SK-N-DZ (cell line): Measurements from ENCODE around the gene KCNJ1.

Experiments
- DNase-seq: peaks from one replicate; pipeline ENCODE4 v3.0.0-alpha.2; 2015; ENCODE audit warnings: low spot score

The KCNJ1 gene

DNA sequence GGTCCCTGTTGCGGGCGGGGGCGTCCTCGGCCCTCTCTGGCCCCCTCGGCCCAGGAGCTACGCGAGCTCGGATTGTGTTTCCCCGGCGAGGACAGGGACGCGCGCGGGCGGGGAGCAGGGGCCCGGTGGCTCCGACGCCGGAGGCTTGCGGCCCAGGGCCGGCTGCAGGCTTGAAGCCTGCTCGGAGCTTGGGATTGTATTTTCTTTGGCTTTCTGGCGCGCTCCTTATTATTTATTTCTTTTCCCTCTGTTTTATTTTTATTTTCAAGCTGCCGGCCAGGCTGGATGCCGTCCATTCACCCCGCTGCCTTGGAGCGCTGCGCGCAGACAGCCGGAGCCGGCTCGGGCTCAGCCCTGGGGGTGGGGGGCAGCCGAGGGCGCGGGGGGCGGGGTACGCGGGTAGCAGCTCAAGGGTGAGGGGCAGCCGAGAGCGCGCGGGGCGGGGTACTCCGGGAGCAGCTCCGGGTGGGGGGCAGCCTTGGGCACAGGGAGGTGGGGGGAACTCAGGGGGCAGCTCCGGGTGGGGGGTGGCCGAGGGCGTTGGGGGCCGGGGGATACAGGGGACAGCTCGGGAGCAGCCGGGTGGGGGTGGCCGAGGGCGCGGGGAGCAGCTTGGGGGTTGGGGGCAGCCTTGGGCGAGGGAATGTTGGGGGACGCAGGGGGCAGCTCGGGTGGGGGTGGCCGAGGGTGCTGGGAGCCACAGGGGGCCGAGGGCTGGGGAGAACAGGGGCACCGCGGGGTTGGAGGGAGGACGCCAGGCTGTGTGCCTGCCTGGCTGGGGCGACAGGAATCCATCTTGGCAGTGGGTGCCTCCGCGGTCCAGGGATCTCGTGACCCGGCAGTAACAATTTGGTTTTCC lies 42.7 kb downstream of the KCNJ1 start:
- no peak for DNase-seq

DNA sequence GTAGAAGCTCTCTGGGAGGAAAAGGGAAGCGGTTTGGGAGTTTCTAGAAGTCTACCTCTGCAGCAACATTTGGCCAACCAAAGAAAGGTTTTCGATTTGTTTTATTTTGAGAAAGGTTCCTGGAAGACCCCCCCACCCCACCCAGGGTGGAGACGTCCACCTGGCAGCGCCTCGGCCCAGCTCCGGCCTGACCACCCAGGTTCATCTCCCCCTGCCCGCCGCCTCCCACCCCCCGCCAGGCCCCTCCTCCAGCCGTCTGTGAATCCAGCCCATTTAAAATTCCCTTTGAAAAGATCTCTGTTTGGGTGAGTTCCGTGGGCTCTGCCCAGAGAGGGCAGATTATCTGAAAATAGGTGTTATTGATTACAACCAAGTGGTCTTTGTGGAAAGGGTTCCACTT lies 43.3 kb downstream of the KCNJ1 start:
- no peak for DNase-seq

DNA sequence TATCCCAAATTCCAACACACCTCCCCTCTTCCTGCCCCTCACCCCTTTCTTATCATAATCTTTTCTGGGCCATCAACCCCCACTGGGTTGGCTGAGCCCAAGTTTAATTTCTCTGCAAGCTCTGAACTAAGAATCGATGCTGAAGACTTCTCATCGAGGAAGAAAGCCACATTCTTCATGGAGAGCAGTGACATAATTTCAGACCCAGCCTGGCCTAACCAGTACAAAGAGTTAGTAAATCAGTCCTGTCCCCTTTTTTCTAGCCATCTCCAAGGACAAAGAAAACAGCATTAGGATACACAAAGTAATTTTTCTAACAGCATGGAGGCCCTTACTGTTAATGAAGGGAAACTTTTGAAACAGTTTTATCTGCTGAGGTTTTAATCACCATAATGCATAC lies 45.0 kb downstream of the KCNJ1 start:
- DNase-seq = no peak

DNA sequence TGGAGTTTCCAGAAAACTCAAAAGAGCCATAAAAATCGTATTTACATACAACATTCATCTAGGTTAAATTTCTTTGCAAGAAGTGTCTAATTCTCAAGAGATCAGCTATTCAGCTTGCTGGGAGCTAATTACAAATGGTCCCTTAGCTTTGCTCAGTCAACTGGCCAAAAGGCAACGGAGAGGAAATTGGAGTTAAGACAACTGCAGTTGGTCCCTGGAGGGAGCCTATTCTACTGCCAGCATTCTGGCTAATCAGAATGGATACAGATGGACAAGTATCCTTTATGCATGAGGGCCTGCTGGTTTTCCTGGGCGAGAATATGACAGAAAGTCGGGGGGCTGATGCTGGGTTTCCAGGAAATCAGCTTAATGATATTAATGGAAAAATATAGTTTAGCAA lies 45.5 kb downstream of the KCNJ1 start:
- DNase-seq = no peak

DNA sequence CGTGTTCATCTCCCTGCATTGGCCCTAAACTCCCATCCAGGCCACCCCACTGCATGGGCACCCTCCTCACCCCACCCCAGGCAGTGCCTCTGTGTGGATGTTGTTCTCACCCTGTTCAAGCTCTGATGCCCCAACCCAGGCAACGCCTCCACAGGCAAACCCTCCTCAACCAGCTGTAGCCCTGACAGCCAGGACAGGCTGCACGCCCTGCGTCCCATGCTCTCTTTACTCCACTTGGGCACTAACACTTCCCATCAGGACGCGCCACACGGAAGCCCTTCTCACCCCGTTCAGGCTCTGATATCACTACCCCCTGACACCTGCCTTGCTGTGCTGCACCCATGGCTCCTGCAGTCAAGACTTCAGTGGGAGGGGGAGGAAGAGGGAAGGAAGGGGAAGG lies 47.9 kb downstream of the KCNJ1 start:
- DNase-seq = no peak

DNA sequence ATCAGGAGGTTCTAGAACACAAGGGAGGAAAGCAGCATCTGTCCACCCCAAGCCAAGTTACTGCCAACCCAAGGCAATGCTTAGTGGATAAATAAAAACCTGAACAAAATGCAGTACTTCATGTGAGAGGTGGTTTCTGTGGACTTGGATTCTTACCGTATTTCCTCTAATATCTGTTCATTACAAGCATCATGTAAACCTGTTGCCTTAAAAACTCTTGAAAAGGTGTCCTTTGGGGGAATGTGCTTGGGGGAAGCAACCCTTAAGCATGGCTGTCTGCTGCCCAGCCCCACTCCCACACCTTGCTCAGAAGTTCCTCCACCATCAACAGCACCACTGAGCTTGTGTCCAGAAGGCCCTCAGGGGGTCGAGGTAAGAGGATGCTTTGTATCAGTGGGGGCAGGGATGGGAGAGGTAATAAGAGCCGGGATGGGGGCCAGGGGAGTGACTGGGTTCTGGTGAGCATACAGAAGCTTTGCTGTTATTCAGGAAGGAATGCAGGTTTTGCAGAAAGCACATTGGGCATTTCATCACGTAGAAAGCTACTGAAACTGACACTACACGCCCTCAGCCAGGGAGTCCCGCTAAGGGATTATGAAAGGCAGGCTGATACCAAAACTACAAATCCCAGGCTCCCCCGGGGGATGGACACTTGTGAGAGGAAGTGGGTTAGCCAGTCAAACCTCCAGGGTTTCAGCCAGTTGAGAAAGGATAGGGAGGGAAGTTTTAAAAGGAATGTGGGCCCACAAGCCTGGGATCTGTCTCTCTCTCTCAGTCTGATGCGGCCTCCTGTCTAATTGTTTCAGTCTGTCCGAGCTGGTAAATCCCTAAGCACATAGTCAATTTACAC lies 52.0 kb downstream of the KCNJ1 start:
- no peak for DNase-seq

DNA sequence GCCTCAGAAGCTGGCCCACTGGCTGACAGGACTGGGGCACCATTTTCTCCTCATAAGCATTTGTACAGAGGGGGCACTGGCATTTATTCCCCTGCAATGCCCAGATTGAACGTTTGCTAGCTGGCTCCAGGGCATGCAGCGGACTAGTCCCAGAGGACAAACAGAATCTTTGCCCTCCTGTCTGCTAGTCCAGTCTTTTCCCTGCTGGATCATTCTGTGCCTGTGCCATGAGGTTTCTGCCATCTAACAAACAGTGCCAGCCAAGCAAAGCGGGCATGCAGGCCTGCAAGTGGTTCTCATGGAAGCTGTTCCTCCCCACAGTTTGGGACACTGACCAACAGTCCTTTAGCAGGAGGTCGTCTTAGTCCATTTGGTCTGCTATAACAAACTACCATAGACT lies 53.4 kb downstream of the KCNJ1 start:
- DNase-seq = no peak

DNA sequence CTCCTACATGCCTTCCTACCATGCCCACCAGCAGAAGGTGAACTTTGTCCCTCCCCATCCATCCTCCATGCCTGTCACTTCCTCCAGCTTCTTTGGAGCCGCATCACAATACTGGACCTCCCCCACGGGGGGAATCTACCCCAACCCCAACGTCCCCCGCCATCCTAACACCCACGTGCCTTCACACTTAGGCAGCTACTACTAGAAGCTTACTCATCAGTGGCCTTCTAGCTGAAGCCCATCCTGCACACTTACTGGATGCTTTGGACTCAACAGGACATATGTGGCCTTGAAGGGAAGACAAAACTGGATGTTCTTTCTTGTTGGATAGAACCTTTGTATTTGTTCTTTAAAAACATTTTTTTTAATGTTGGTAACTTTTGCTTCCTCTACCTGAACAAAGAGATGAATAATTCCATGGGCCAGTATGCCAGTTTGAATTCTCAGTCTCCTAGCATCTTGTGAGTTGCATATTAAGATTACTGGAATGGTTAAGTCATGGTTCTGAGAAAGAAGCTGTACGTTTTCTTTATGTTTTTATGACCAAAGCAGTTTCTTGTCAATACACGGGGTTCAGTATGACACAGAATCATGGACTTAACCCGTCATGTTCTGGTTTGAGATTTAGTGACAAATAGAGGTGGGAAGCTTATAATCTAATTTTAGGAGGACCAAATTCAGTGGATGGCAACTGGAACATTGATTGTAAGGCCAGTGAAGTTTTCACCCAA lies 56.1 kb downstream of the KCNJ1 start:
- DNase-seq = no peak

DNA sequence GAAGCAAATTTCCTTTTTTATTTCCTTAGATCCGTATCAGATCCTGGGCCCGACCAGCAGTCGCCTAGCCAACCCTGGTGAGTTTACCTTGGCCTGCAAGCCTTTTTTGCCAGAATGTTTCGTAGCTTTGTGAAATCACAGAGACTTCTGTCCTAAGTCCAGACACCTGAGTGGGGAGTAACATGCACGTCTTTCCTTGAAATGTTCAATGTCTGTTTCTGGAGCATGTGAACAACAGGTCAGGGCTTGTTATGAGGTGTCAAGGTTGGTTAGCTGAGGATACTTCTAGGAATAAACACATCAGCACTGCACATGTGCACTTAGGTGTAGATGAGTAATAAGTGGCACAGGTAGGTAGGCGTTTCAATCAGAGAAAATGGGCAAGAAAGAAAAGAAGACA lies 58.0 kb downstream of the KCNJ1 start:
- no peak for DNase-seq

DNA sequence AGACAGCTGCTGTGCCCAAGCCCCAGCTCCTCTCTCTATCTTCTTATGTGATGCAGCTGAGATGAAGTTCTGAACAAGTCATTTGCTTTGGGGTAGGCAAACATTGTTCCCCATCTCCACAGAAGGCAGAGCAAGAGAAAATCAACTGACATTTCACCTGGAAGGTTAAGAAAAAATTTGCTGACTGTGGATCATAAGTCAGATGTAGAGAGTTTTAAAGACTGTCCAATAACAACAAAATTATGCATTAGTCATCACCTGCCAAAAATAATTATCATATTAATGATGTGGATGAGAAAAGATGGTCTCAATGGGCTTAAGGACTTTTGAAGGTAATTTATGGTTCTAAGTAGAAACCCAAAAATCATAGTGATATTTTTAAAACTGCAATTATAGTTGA lies 59.2 kb downstream of the KCNJ1 start:
- no peak for DNase-seq

DNA sequence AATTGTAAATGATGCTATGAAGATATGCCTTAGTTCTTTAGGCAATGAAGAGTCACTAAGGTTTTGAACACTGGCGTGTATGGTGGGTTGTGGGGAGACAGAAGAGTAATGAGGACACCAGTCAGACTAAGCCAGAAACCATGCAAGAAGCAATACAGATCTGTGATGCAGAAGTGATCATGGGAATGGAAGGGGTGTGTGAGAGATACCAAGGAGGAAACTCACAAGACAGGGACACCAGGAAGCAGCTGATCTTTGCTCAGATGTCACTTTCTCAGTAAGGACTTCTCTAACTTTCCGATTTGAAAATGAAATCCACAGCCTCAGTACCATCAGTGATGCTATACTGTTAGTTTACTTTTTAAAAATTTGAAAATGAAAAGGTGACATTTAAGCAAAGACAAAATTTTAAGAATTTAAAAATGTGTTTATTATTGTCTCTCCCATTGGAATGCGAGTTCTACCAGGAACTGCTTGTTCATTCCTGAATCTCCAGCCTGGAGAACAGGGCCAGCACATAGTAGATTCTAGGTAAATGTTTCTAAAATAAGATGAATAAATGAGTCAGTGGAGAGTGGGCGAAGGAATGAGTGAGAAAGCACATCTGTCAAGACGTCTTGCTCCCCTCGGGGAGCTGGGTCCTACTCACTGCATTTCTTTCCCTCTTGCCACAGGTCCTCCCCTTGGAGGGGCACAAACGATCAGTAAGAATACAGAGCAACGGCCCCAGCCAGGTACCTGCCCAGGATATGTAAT lies 60.4 kb downstream of the KCNJ1 start:
- DNase-seq = no peak

DNA sequence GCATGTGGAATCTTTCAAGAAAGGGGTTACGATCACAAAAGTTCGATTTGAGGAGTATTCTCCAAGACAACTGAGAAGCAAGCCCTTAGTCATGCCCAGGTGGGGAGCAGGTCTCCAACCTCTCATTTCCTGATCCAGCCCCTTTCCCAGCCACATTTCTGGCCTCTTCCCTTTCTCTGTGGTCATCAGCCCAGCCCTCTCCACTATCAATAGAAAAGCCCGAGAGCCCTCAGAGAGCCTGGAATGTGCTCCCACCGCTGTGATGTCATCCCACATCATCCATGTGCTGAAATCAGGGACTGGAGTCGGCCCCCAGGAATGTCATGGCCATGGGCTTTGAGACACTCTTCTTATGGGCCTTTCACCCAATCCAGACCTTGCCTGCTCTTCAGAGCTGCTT lies 62.6 kb downstream of the KCNJ1 start:
- no peak for DNase-seq

DNA sequence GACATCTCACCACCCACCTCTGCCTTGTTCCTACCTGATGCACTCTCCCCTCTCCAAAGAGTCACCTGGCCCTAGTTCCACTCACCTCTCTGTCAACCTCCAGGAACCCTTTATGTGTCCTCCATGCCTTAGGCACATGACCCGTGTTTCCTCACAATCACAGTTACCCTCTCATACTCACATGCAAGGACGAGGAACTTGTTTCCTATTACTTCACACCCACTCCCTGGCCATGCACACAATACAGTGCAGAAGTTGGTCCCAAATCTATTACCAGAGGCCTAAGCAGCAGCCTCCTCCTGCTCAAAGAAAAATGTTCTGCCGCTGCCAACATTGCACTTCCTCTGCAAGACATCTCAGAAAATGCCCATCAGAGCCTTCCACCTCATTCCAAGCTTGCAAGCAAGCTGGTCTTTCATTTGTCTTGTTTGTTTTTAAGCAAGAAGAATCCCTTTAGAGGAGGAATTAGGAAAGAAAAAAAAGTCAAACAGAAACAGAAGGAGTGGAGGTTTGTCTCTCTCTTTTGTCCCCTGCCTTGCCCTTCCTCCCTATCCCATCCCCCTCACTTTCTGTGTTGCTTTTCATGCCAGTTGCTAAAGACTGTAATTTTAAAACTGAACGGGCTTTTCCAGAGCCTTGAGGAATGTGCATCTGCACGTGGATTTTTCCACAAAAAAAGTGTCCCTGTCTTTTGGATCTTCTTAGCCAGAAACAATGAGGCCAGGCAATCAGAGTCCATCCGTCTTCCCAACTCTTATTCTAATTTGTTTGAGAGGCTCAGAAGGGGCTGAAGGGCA lies 63.4 kb downstream of the KCNJ1 start:
- DNase-seq = no peak

DNA sequence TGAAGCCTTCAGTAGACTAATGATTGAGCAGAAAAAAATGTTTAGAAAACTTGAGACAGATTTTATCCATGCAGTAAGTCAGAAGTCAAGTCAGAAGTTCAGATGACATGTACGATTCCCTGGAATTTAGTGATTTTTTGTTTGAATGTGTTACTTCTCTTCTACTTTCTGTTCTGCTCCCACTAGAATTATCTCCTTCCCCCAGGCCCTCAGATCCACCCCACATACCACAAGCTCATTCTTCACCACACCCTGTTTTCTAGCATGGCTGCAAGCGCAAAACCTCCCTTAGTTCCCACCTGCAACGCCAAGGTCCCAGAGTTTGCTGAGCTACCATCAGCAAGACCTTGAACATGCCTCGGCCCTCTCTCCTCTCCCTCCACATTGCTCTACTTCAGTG lies 64.1 kb downstream of the KCNJ1 start:
- DNase-seq = no peak

DNA sequence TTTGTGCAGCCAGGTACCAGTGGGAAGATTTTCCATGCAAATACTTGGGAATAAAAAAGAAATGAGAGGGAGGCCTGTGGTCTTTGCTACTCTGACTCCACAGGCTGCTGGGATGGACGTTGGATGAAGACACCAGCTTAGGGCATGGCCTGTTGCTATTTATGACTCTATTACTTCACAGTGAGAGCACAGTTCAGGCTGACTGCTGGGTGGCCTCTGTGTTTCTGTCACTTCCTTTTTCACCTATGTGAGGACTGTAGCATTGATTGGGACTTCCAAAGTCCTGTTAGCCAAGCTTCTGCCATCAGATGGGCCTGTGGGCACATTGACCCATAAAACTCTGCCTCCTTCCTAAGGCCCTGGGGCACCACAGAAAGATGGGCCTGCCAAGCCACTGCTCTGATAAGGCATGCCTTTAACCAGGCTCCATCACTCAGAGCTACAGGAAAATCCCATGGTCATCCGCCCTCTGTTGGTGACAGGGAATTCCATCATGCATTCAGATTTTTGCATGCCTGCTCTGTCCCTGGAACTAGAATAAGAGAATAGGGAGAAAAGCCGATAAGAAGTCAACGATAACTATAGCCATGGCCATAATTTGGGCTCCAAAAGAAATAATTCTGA lies 64.6 kb downstream of the KCNJ1 start:
- no peak for DNase-seq

DNA sequence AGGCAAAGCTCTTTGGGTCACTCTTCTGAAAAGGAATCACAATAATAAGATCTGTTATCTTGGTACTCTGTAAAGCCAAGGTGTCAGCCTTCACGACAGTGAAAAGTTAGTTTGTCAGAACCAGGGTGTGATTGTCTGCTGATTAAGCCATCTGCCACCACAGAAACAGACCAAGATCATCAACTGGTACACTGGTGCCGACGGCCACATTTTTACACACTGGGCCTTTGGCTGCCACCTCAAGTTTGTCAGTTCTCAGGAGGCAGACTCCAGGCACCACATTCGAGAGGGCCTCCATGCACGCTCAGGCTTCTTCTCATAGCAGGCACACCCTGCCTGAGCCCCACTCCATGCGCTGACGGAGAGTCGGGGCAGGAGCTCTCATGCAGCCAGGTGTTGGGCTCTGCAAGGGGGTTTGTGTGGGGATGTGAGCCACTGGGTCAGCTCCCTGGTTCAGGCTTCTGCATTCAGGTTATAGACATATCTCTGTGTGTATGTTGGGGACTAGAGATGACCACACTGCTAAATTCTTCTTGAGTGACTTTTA lies 66.2 kb downstream of the KCNJ1 start:
- no peak for DNase-seq

DNA sequence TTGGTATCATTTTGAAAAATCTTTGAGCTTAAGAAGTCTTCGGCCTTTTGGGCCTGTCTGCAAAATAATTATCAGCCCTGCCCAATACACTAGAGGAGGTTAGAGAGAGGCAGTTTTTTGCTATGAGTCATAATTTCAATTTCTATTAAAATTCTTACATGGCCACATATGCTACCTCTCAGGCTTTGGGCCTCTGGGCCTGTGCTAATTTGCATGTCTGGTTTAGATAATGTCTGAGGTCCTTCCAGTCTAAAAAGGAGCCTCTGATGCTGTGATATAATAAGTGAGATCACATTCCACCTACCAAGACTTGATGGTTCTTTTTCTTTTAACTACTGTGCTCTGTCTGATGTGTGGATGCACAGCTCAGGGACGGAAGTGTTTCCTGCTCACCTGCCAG lies 70.8 kb downstream of the KCNJ1 start:
- DNase-seq = no peak

DNA sequence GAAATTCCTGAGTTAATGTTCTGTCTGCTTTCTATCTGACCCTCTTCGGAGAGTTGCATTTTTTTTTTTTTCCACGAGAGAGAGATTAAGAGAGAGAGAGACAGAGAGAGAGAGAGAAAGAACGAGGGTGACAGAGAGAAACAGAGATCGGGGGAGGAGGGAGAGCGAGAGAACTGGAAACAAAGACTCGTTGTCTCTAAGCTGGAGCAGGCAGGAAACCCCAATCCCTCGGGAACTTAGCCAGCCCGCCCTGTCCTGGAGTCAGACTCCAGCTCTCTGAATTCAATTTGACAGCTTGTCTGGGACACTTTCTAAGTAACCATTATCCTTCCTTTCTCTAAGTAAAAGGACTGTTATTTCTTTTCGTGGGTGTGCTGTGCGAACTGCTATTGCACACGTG lies 76.9 kb downstream of the KCNJ1 start:
- DNase-seq = no peak

DNA sequence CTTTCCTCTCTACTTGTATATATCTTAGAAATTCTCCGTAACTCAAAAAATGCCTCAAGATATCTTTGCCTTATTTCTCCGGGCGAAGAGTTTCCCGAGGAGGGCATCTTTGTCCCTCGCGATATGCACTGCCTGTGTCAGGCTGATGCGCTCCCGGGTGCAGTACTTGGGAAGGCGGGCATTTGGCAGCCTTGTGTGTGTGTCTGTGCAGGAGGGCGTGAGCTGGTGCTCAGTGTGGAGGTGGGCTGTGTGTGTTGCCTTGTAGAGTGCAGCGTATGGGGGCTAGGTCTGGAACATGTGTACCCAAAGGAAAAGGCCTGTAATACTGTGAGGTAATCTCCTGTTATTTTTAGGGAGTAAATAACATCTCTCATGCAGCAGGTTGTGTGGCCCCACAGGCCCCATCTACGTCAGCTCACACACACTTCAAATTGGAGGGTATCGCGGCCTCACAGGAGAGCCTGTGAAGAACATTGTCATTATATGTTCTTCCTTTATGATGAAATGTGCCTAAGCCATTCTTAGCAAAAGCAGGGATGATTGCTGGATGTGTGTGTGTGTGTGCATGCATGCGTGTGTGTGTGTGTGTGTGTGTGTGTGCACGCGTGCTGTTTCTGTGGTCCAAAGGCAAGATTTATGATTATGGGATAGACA lies 77.5 kb downstream of the KCNJ1 start:
- no peak for DNase-seq
